Brain microvascular endothelial cell (primary cell): ENCODE measurements around the gene RBKS.

Experiments used
- DNase-seq: peaks from one replicate; pipeline ENCODE4 v3.0.0-alpha.2; 2020
- H3K27ac ChIP-seq: fragments of 250-450 bp; sonication (Bioruptor Pico); 2 replicates; pipeline ENCODE4 v1.5.1; 2020; ENCODE audit warnings: mild to moderate bottlenecking, moderate library complexity
- H3K27me3 ChIP-seq: fragments of 250-450 bp; sonication (Bioruptor Pico); replicated peaks from 2 replicates; pipeline ENCODE4 v1.5.1; 2020; ENCODE audit warnings: mild to moderate bottlenecking
- H3K36me3 ChIP-seq: fragments of 250-450 bp; sonication (Bioruptor Pico); replicated peaks from 2 replicates; pipeline ENCODE4 v1.5.1; 2020; ENCODE audit warnings: mild to moderate bottlenecking
- H3K4me3 ChIP-seq: 2 replicates; pipeline ENCODE4 v1.5.1; 2011; ENCODE audit warnings: low read depth, mild to moderate bottlenecking, control low read depth, low read length, moderate library complexity
- CTCF ChIP-seq: IDR thresholded peaks from 2 replicates; pipeline ENCODE4 v1.5.1; 2011; ENCODE audit warnings: low read depth, mild to moderate bottlenecking, moderate library complexity, low read length, control low read depth, inconsistent platforms; ENCODE audit errors: missing control alignments
- in situ Hi-C: cut with HindIII; loops from 2 replicates; pipeline ENCODE4 v1.10.0; 2017; ENCODE audit warnings: low sequenced_read_pairs, low pct_ligation_motif_present

Gene RBKS

DNA sequence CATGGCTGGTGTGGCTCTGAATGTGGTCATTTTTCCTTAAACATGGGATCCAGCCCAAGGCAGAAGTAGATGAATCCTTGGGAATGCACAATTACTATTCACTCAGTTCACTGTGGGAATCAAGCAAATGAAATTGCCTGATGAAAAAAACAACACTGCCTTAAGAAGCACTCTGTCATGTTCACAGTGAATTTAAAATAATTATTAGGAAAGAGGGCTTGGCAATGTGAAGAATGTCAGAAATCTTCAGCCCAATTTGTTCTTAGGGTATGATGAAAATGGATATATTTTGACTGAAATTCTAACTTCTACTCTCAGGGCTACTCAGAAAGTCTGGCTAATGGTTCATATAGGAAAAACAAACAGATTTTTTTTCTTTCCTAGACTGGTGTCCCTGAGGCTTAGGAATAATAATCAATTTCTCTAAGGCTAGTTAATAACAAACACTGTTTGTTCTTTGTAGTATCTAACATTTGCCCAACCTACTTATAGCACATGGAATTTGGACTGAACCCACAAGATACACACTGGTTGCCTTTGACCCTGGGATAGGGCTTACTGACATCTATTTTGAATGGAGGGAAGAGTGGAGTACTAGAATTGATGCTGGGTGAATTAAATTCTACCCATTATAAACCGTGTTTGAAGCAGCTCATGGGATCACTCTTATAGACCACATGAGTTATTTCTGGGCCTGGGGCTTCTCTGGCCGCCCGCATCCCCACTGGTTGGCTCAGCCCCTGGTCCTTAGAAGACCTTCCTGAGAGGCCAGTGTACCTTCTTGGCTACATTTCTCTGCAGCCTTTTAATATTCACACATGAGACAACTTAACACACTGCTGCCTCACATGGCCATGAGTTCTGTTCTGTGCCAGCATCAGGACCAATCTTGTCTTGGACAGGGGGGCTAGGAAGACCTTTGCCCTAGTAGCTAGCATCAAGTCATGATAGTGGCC, 127.0 kb downstream of the RBKS start:
- H3K27ac ChIP-seq, result no peak overlapping the region
- DNase-seq, result no peak
- TF ChIP-seq CTCF, result no peak
- H3K36me3 ChIP-seq, result no peaks in the 10 kb centered on the region
- no peaks in the 10 kb centered on the region for H3K27me3 ChIP-seq
- in situ Hi-C loops, result loop anchor here (25.0 kb wide), 1 partner anchor 649 kb away; no protein-coding TSS in a partner anchor
- no peak overlapping the region for H3K4me3 ChIP-seq

- Histone ChIP-seq H3K4me3 (no peak overlapping the region), H3K27ac (no peak overlapping the region), H3K36me3 (no peaks in the 10 kb centered on the region), H3K27me3 (no peaks in the 10 kb centered on the region)
- no peak for DNase-seq
- no peak for TF ChIP-seq CTCF
- in situ Hi-C loops, result loop anchor here (25.0 kb wide), 1 partner anchor 655 kb away; no protein-coding TSS in a partner anchor
Observed at GRCh38 chr2:27756544-27757498, 133.4 kb downstream of the RBKS start.

GRCh38 chr2:27756091-27756490, 134.1 kb downstream of the RBKS start:
- DNase-seq, result no peak

DNA sequence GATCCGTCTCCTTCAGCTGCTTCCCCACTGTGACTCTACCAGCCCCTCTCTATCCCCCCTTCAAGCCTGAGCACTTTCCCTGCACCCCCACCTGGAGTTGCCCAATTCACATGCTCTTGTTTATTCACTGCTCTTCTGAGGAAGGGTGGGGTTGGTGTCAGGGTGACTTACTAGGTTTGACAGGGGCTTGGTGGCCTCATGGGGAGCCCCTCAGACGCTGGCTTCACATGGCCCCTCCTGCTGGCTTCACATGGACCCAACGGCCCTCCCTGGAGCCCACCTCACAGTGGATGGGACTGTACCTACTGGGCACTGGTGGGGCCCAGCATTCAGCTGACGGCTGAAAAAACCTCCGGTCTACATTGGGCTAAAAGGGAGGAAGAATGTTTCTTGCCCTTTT, 135.4 kb downstream of the RBKS start:
- Histone ChIP-seq H3K27ac (no peak overlapping the region), H3K27me3 (no peaks in the 10 kb centered on the region), H3K4me3 (no peak overlapping the region), H3K36me3 (no peaks in the 10 kb centered on the region)
- in situ Hi-C loops, result loop anchor here (25.0 kb wide), 1 partner anchor 657 kb away; no protein-coding TSS in a partner anchor
- TF ChIP-seq CTCF, result no peak
- no peak for DNase-seq

More at GRCh38 chr2:27756091-27756490, 134.1 kb downstream of the RBKS start:
- H3K27ac ChIP-seq, result no peak overlapping the region
- no peaks in the 10 kb centered on the region for H3K27me3 ChIP-seq
- no peak overlapping the region for H3K4me3 ChIP-seq
- in situ Hi-C loops, result loop anchor here (25.0 kb wide), 1 partner anchor 656 kb away; no protein-coding TSS in a partner anchor
- no peak for TF ChIP-seq CTCF
- H3K36me3 ChIP-seq, result no peaks in the 10 kb centered on the region

DNA sequence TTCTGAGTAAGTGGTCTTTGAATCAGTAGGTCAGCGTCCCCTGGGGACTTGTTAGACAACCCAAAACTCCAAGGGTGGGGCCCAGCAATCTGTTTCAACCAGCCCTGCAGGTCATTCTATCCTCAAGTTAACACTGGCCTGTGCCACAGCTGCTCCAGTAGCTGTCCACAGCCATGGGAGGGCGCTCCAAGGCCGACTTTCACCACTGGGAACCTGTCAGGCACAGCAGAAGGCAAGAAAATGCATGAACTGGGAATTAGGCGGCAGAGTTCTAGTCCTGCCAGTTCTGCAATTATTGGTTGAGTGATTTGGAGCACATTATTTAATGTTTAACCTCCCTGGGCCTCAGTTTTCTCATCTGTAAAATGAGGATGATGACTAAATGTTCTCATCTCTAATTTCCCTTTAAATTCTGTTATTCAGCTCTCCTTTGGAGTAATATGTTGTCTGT, 136.0 kb downstream of the RBKS start:
- Histone ChIP-seq H3K27me3 (no peaks in the 10 kb centered on the region), H3K27ac (no peak overlapping the region), H3K4me3 (no peak overlapping the region), H3K36me3 (no peaks in the 10 kb centered on the region)
- TF ChIP-seq CTCF, result peak; percentile 98
- in situ Hi-C loops, result loop anchor here (25.0 kb wide), 1 partner anchor 658 kb away; no protein-coding TSS in a partner anchor
- DNase-seq, result peak; percentile 82
